ENCODE data around the gene ARHGAP26. TPM values are rescaled to one million over a fixed set of nuclear protein-coding genes. Genes with fewer than 3 reads are reported as not detected.

ARHGAP26 gene
- total RNA-seq, 4 donors from 2014 or later = 11.0 to 23.3 (median 14.3) TPM

GRCh38 chr5:142725231-142726187 is 44.7 kb upstream of the ARHGAP26 start:
- no peak for TF ChIP-seq POLR2A (IDR thresholded peaks at IDR 0.05)
- TF ChIP-seq CTCF (IDR thresholded peaks at IDR 0.05) = no peak
- peak in 1 of 2 donors; percentile 28 for DNase-seq (ENCODE audit: low spot score in 2 of 2)
- intact Hi-C loops (cut with DNase I; ENCODE audit: low total_unique reads) = no loop called here
- WGBS, 2 donors = 78 to 86% methylated on average over 4 of the region's 4 CpGs
- no peak overlapping the region for H3K4me3 ChIP-seq (ENCODE audit: low read depth, poor library complexity, severe bottlenecking)

- TF ChIP-seq POLR2A (IDR thresholded peaks at IDR 0.05) (no peak), CTCF (IDR thresholded peaks at IDR 0.05) (no peak)
- DNase-seq (ENCODE audit: low spot score in 2 of 2) = no peak
- H3K4me3 ChIP-seq (ENCODE audit: low read depth, poor library complexity, severe bottlenecking) = no peak overlapping the region
- 35 to 36% methylated on average over 2 of the region's 2 CpGs for WGBS, 2 donors
- intact Hi-C loops (cut with DNase I; ENCODE audit: low total_unique reads) = no loop called here
Measured at GRCh38 chr5:142726188-142726731, 43.9 kb upstream of the ARHGAP26 start.

GRCh38 chr5:142727735-142728047 is 42.5 kb upstream of the ARHGAP26 start:
- 82 to 92% methylated on average over 2 of the region's 2 CpGs for WGBS, 2 donors
- intact Hi-C loops (cut with DNase I; ENCODE audit: low total_unique reads) = no loop called here
- no peak for DNase-seq (ENCODE audit: low spot score in 2 of 2)
- TF ChIP-seq POLR2A (IDR thresholded peaks at IDR 0.05) (no peak), CTCF (IDR thresholded peaks at IDR 0.05) (no peak)
- H3K4me3 ChIP-seq (ENCODE audit: low read depth, poor library complexity, severe bottlenecking) = no peak overlapping the region

GRCh38 chr5:142735323-142736246 is 34.6 kb upstream of the ARHGAP26 start:
- H3K4me3 ChIP-seq (ENCODE audit: low read depth, poor library complexity, severe bottlenecking) = no peak overlapping the region
- TF ChIP-seq CTCF (IDR thresholded peaks at IDR 0.05) = no peak
- TF ChIP-seq POLR2A (IDR thresholded peaks at IDR 0.05) = no peak
- WGBS, 2 donors = 76 to 77% methylated on average over 8 of the region's 8 CpGs
- no peak for DNase-seq (ENCODE audit: low spot score in 2 of 2)
- intact Hi-C loops (cut with DNase I; ENCODE audit: low total_unique reads) = no loop called here

GRCh38 chr5:142736247-142736632 is 33.9 kb upstream of the ARHGAP26 start:
- DNase-seq (ENCODE audit: low spot score in 2 of 2) = no peak
- no peak overlapping the region for H3K4me3 ChIP-seq (ENCODE audit: low read depth, poor library complexity, severe bottlenecking)
- TF ChIP-seq CTCF (IDR thresholded peaks at IDR 0.05) = no peak
- no peak for TF ChIP-seq POLR2A (IDR thresholded peaks at IDR 0.05)
- intact Hi-C loops (cut with DNase I; ENCODE audit: low total_unique reads) = no loop called here
- 81 to 84% methylated on average over 7 of the region's 7 CpGs for WGBS, 2 donors

All from lower leg skin (tissue), 4 donors.